Measurements from ENCODE around the gene EPHX1. TPM values are rescaled to one million over a fixed set of nuclear protein-coding genes. Genes with fewer than 3 reads are reported as not detected.
"Not testable (repeated sequence)": the region's sequence is repeated elsewhere in the genome, so short reads cannot be mapped to it uniquely, and the experiment has no call there.

The EPHX1 gene
- total RNA-seq, 1 donor from 2014 or later = 82.8 TPM

- H3K27ac Mint-ChIP-seq (ENCODE audit: unreplicated experiment) = no peak overlapping the region
- H3K4me1 ChIP-seq (ENCODE audit: insufficient read depth, low read length) = peaks cover 2% of the 10 kb centered on the region
- peaks cover 2% of the 10 kb centered on the region for H3K36me3 Mint-ChIP-seq (ENCODE audit: low read depth, unreplicated experiment)
- no peaks in the 10 kb centered on the region for H3K9me3 Mint-ChIP-seq (ENCODE audit: unreplicated experiment)
- TF ChIP-seq EZH2 (IDR thresholded peaks at IDR 0.05; ENCODE audit: insufficient read depth, low read length) (no peak), CTCF (IDR thresholded peaks at IDR 0.05; ENCODE audit: insufficient read depth, low read depth, low read length) (no peak)
- no peak overlapping the region for H3K4me3 ChIP-seq (ENCODE audit: insufficient read depth, low read depth, low read length)
- no peak overlapping the region for H3K9ac ChIP-seq (ENCODE audit: low read length)
- H4K20me1 ChIP-seq (ENCODE audit: insufficient read depth, low read length) = no peaks in the 10 kb centered on the region
- no peak for FAIRE-seq
- H3K9me3 ChIP-seq (ENCODE audit: insufficient read depth, low read depth, low read length) = no peaks in the 10 kb centered on the region
- no peak for DNase-seq (ENCODE audit: low read depth)
- no peaks in the 10 kb centered on the region for H3K27me3 ChIP-seq (ENCODE audit: insufficient read depth, low read length)
- H3K4me1 Mint-ChIP-seq (ENCODE audit: low read depth, unreplicated experiment) = peaks cover 10% of the 10 kb centered on the region
- no peak overlapping the region for H3K4me3 Mint-ChIP-seq (ENCODE audit: unreplicated experiment)
- no peaks in the 10 kb centered on the region for H3K36me3 ChIP-seq (ENCODE audit: insufficient read depth, low read length)
- no peaks in the 10 kb centered on the region for H3K79me2 ChIP-seq (ENCODE audit: insufficient read depth, low read length)
- H3K27me3 Mint-ChIP-seq (ENCODE audit: low read depth, unreplicated experiment) = peaks cover 21% of the 10 kb centered on the region
- no peak overlapping the region for H2AFZ ChIP-seq (ENCODE audit: low read depth, low read length)
- no peak overlapping the region for H3K4me2 ChIP-seq (ENCODE audit: low read length)
- H3K27ac ChIP-seq (ENCODE audit: low read depth, low read length) = no peak overlapping the region
Measured at GRCh38 chr1:225886159-225887029, 76.5 kb downstream of the EPHX1 start.

- Histone ChIP-seq H3K27me3 (ENCODE audit: insufficient read depth, low read length) (no peaks in the 10 kb centered on the region), H3K4me1 (ENCODE audit: insufficient read depth, low read length) (no peaks in the 10 kb centered on the region), H4K20me1 (ENCODE audit: insufficient read depth, low read length) (no peaks in the 10 kb centered on the region), H3K4me2 (ENCODE audit: low read length) (no peak overlapping the region), H3K36me3 (ENCODE audit: insufficient read depth, low read length) (no peaks in the 10 kb centered on the region), H3K27ac (ENCODE audit: low read depth, low read length) (no peak overlapping the region), H3K79me2 (ENCODE audit: insufficient read depth, low read length) (no peaks in the 10 kb centered on the region), H2AFZ (ENCODE audit: low read depth, low read length) (no peak overlapping the region), H3K9me3 (ENCODE audit: insufficient read depth, low read depth, low read length) (no peaks in the 10 kb centered on the region), H3K9ac (ENCODE audit: low read length) (no peak overlapping the region), H3K4me3 (ENCODE audit: insufficient read depth, low read depth, low read length) (no peak overlapping the region)
- Mint-ChIP-seq H3K36me3 (ENCODE audit: low read depth, unreplicated experiment) (peaks cover 2% of the 10 kb centered on the region), H3K4me3 (ENCODE audit: unreplicated experiment) (no peak overlapping the region), H3K27ac (ENCODE audit: unreplicated experiment) (no peak overlapping the region), H3K9me3 (ENCODE audit: unreplicated experiment) (no peaks in the 10 kb centered on the region), H3K4me1 (ENCODE audit: low read depth, unreplicated experiment) (peaks cover 10% of the 10 kb centered on the region), H3K27me3 (ENCODE audit: low read depth, unreplicated experiment) (peaks cover 21% of the 10 kb centered on the region)
- FAIRE-seq (no peak), DNase-seq (ENCODE audit: low read depth) (no peak)
- TF ChIP-seq CTCF (IDR thresholded peaks at IDR 0.05; ENCODE audit: insufficient read depth, low read depth, low read length) (no peak), EZH2 (IDR thresholded peaks at IDR 0.05; ENCODE audit: insufficient read depth, low read length) (no peak)
Measured at GRCh38 chr1:225887030-225887314, 77.0 kb downstream of the EPHX1 start.

- H3K9ac ChIP-seq (ENCODE audit: low read length); H3K4me2 ChIP-seq (ENCODE audit: low read length); H3K9me3 Mint-ChIP-seq (ENCODE audit: unreplicated experiment); H3K27me3 ChIP-seq (ENCODE audit: insufficient read depth, low read length); FAIRE-seq; H2AFZ ChIP-seq (ENCODE audit: low read depth, low read length); H3K4me1 ChIP-seq (ENCODE audit: insufficient read depth, low read length); H3K27ac Mint-ChIP-seq (ENCODE audit: unreplicated experiment); H3K36me3 ChIP-seq (ENCODE audit: insufficient read depth, low read length); H3K4me3 Mint-ChIP-seq (ENCODE audit: unreplicated experiment); DNase-seq (ENCODE audit: low read depth); H3K27ac ChIP-seq (ENCODE audit: low read depth, low read length); H3K79me2 ChIP-seq (ENCODE audit: insufficient read depth, low read length); H3K4me3 ChIP-seq (ENCODE audit: insufficient read depth, low read depth, low read length); H3K9me3 ChIP-seq (ENCODE audit: insufficient read depth, low read depth, low read length); H3K36me3 Mint-ChIP-seq (ENCODE audit: low read depth, unreplicated experiment); H4K20me1 ChIP-seq (ENCODE audit: insufficient read depth, low read length): not testable (repeated sequence)
- peaks cover 21% of the 10 kb centered on the region for H3K27me3 Mint-ChIP-seq (ENCODE audit: low read depth, unreplicated experiment)
- peaks cover 10% of the 10 kb centered on the region for H3K4me1 Mint-ChIP-seq (ENCODE audit: low read depth, unreplicated experiment)
Measured at GRCh38 chr1:225887554-225888288, 77.8 kb downstream of the EPHX1 start.
